RWPE2 (cell line): Measurements from ENCODE around the gene CCDC92.
A peak's percentile ranks its signal among the peaks of the same experiment; 100 is the strongest.

Experiments
- ATAC-seq: fragments of 200-7000 bp; cut with Tn5 transposase; 3 replicates; pipeline ENCODE4 v1.9.1; 2021; ENCODE audit warnings: low read depth
- DNase-seq: peaks from one replicate; pipeline ENCODE4 v3.0.0-alpha.2; 2020; ENCODE audit warnings: low spot score
- H3K27ac ChIP-seq: fragments of 450-650 bp; 2 replicates; pipeline ENCODE4 v1.5.1; 2017; ENCODE audit warnings: mild to moderate bottlenecking; ENCODE audit not compliant: poor library complexity, severe bottlenecking
- H3K27me3 ChIP-seq: fragments of 250-450 bp; sonication (Bioruptor Pico); 2 replicates; pipeline ENCODE4 v1.5.1; 2021; ENCODE audit warnings: mild to moderate bottlenecking, moderate library complexity; ENCODE audit not compliant: insufficient read depth, poor library complexity, severe bottlenecking
- H3K36me3 ChIP-seq: fragments of 250-450 bp; sonication (Bioruptor Pico); 2 replicates; pipeline ENCODE4 v1.5.1; 2020; ENCODE audit warnings: low read depth, mild to moderate bottlenecking, moderate library complexity
- H3K4me1 ChIP-seq: fragments of 250-450 bp; sonication (Bioruptor Pico); 2 replicates; pipeline ENCODE4 v1.5.1; 2021; ENCODE audit warnings: mild to moderate bottlenecking, moderate library complexity; ENCODE audit not compliant: insufficient read depth, poor library complexity, severe bottlenecking
- H3K4me3 ChIP-seq: fragments of 250-450 bp; sonication (Bioruptor Pico); 2 replicates; pipeline ENCODE4 v1.5.1; 2021; ENCODE audit warnings: mild to moderate bottlenecking, moderate library complexity; ENCODE audit not compliant: severe bottlenecking
- H3K9me3 ChIP-seq: fragments of 250-450 bp; sonication (Bioruptor Pico); 2 replicates; pipeline ENCODE4 v1.5.1; 2021; ENCODE audit warnings: mild to moderate bottlenecking, moderate library complexity; ENCODE audit not compliant: severe bottlenecking
- CTCF ChIP-seq: fragments of 450-650 bp; IDR thresholded peaks from one replicate; pipeline ENCODE4 v1.5.1; 2017; ENCODE audit warnings: mild to moderate bottlenecking, moderate library complexity; ENCODE audit not compliant: poor library complexity, severe bottlenecking

The CCDC92 gene

DNA sequence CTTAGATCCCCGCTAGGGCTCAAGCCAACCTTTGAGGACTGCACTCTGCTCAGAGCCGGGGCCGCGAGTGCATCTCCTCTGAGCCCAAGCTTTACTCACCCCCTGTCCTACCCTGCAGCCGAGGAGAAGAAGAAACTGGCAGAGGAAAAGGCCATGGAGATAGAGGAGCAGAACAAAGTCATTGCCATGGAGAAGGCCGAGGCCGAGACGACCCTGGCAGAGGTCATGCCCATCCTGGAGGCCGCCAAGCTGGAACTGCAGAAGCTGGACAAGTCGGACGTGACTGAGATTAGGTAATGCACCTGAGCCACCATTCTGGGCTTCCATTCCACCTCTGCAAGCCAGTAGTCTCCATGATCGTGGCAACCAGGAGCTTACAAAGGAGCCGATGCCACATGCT lies 69.8 kb downstream of the CCDC92 start:
- no peak for TF ChIP-seq CTCF
- DNase-seq (peak; percentile 34), ATAC-seq (no peak)
- Histone ChIP-seq H3K27ac (no peak overlapping the region), H3K27me3 (no peaks in the 10 kb centered on the region), H3K4me3 (no peak overlapping the region), H3K9me3 (no peaks in the 10 kb centered on the region), H3K36me3 (no peaks in the 10 kb centered on the region), H3K4me1 (no peaks in the 10 kb centered on the region)

DNA sequence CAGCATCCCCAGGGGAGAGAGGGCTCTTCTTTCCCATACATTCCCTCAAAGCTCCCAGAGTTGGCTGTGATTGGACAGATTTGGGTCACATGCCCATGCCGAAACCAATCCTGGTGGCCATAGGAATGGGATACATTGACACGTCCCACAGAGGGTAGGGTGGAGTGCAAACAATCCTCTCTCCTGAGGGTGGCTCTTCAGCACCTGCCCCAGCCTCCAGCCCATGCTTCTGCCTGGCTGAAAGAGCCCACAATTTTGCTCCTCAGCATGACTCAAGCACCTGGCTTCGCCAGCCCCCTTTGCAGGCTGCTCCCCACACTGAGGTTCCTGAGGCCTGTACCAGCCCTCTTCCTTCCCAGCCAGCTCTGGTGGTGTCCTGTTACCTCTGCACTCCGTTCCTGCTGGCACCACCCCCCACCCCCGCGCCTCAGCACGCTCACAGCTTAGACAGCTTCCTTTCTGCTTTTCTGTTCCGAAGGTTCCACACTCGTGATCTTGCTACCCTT lies 71.7 kb downstream of the CCDC92 start:
- Histone ChIP-seq H3K27me3 (no peaks in the 10 kb centered on the region), H3K27ac (no peak overlapping the region), H3K4me1 (no peaks in the 10 kb centered on the region), H3K4me3 (no peak overlapping the region), H3K36me3 (no peaks in the 10 kb centered on the region), H3K9me3 (no peaks in the 10 kb centered on the region)
- ATAC-seq (peak; percentile 59; the same call in 2 of the 3 replicates), DNase-seq (peak; percentile 55)
- TF ChIP-seq CTCF, result no peak

DNA sequence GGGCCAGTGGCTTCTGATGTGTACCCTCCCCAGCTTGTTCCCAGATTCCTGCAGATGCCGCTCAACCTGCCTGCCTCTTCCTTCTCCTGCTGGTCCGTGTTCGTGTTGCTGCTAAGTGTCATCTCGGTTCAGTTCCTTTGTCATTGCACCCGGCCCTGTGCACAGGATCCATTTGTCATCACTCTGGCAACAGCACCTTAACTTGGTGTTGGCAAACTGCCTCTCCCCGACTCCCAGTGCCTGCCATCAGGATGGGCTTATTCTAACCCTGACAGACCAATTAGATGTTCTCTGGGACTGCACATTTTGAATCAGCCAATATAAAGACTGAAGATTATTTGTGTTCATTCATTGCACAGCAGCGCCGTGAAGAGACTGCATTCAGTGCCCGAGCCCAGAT lies 73.3 kb downstream of the CCDC92 start:
- H3K36me3 ChIP-seq, result no peaks in the 10 kb centered on the region
- no peak overlapping the region for H3K27ac ChIP-seq
- no peak for TF ChIP-seq CTCF
- H3K4me3 ChIP-seq, result no peak overlapping the region
- H3K9me3 ChIP-seq, result no peaks in the 10 kb centered on the region
- ATAC-seq, result no peak
- no peaks in the 10 kb centered on the region for H3K4me1 ChIP-seq
- no peaks in the 10 kb centered on the region for H3K27me3 ChIP-seq
- peak; percentile 10 for DNase-seq

- Histone ChIP-seq H3K36me3 (no peaks in the 10 kb centered on the region), H3K27ac (no peak overlapping the region), H3K27me3 (no peaks in the 10 kb centered on the region), H3K4me1 (no peaks in the 10 kb centered on the region), H3K4me3 (no peak overlapping the region), H3K9me3 (no peaks in the 10 kb centered on the region)
- TF ChIP-seq CTCF, result no peak
- ATAC-seq (no peak), DNase-seq (peak; percentile 41)
Measured at GRCh38 chr12:123898673-123899072, 74.0 kb downstream of the CCDC92 start.

DNA sequence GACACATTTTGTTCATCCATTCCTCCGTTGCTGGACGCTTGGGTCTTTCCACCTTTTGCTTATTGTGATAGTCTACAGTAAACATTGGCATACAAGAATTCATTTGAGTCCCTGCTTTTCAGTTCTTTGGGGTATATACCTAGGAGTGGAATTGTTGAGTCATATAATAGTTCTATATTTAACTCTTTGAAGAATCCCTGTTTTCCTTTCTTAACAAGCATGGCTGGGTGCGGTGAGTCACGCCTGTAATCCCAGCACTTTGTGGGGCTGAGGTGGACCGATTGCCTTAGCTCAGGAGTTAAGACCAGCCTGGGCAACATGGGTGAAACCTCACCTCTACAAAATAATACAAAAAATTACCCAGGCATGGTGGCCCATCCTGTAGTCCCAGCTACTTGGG lies 75.4 kb downstream of the CCDC92 start:
- no peak overlapping the region for H3K27ac ChIP-seq
- H3K36me3 ChIP-seq, result no peaks in the 10 kb centered on the region
- H3K9me3 ChIP-seq, result no peaks in the 10 kb centered on the region
- peak; percentile 85 for ATAC-seq
- H3K27me3 ChIP-seq, result no peaks in the 10 kb centered on the region
- no peak for TF ChIP-seq CTCF
- no peak overlapping the region for H3K4me3 ChIP-seq
- no peaks in the 10 kb centered on the region for H3K4me1 ChIP-seq
- DNase-seq, result peak; percentile 54
